Calu3 (cell line): Measurements from ENCODE around the gene BEGAIN. TPM values are rescaled to one million over a fixed set of nuclear protein-coding genes. Genes with fewer than 3 reads are reported as not detected.

Experiments
- BruUV-seq: library from RNA; stranded (reverse); fragments of 400-500 nt; replicated peaks from 2 replicates; lab custom pipeline; 2021; lab: Mats Ljungman, UMichigan
- CTCF ChIA-PET: fragments of 300-600 bp; sonication (Branson Sonifier 250); formaldehyde crosslinking; loops from one replicate; lab custom pipeline; 2022; ENCODE audit warnings: antibody characterized with exemption; lab: Charles Lee
- DNase-seq: peaks from one replicate; pipeline ENCODE4 v3.0.0; 2022
- H3K27ac Mint-ChIP-seq: one replicate; pipeline ENCODE4 v1.8.0; 2022; ENCODE audit warnings: mixed read lengths; ENCODE audit not compliant: unreplicated experiment
- H3K27me3 Mint-ChIP-seq: one replicate; pipeline ENCODE4 v1.8.0; 2022; ENCODE audit warnings: mixed read lengths; ENCODE audit not compliant: unreplicated experiment
- H3K36me3 Mint-ChIP-seq: one replicate; pipeline ENCODE4 v1.8.0; 2022; ENCODE audit warnings: mild to moderate bottlenecking, moderate library complexity, mixed read lengths; ENCODE audit not compliant: insufficient read depth, unreplicated experiment
- H3K4me1 Mint-ChIP-seq: one replicate; pipeline ENCODE4 v1.8.0; 2022; ENCODE audit warnings: mild to moderate bottlenecking, low read depth, mixed read lengths; ENCODE audit not compliant: unreplicated experiment
- H3K4me3 Mint-ChIP-seq: one replicate; pipeline ENCODE4 v1.8.0; 2022; ENCODE audit warnings: mild to moderate bottlenecking, low read depth, moderate library complexity, mixed read lengths; ENCODE audit not compliant: unreplicated experiment
- H3K9me3 Mint-ChIP-seq: one replicate; pipeline ENCODE4 v1.8.0; 2022; ENCODE audit warnings: low read depth, mixed read lengths; ENCODE audit not compliant: unreplicated experiment
- CTCF ChIP-seq: fragments of 200-600 bp; IDR thresholded peaks from one replicate; pipeline ENCODE4 v1.8.0; 2022; ENCODE audit warnings: antibody characterized with exemption; ENCODE audit not compliant: unreplicated experiment
- intact Hi-C: fragments of 100-400 bp; cut with micrococcal nuclease; formaldehyde crosslinking; loops from one replicate; pipeline ENCODE4 v1.10.0; 2022; ENCODE audit not compliant: unreplicated experiment
- total RNA-seq: library from RNA; stranded (reverse); gene quantifications from 2 replicates; pipeline ENCODE4 v1.2.3, GENCODE V29; 2022

BEGAIN gene
- total RNA-seq, 1 experiment from 2014 or later, result 0.26 TPM

DNA sequence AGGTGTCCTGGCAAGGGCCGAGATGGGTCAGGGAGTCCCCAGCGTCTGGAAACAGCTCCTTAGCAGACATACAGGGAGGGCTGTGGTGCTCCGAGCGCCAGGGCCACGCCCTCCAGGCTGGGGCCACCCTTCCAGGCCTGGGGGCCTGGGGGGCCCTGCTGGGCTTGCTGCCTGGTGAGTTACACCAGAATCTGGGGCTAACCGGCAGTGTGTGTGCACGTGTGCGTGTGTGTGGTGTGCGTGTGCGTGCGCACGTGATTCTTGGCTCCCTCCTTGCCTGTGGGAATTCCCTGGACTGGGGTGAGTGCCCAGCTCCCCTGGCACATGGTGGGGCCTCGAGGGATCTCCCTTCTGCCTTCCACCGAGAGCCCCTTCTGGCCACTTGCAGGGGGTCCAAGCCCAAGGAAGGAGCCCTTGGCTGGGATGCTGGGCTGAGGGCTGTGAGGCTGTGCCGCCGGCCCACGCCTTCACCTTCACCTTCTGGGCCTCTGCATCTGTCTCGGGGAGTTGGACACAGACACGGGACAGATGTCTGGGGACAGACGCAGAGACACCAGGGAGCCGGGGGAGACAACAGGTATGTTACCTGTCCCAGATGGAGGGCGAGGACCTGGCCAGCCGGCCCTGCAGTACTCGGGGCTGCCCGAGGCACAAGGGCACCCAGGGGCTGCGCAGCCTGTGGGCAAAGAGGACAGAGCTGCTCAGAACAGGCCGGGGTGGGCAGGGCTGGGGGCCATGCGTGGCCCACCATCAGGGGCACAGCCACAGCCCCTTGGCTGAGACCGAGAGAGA lies 37.2 kb downstream of the BEGAIN start:
- CTCF ChIA-PET, result no interaction called here
- Mint-ChIP-seq H3K9me3 (no peaks in the 10 kb centered on the region), H3K27me3 (peaks cover 35% of the 10 kb centered on the region), H3K36me3 (peaks cover 44% of the 10 kb centered on the region), H3K4me1 (peaks cover 15% of the 10 kb centered on the region), H3K4me3 (no peak overlapping the region), H3K27ac (no peak overlapping the region)
- intact Hi-C loops, result no loop called here
- no TSS peak for BruUV-seq
- DNase-seq, result no peak
- TF ChIP-seq CTCF, result no peak

- Mint-ChIP-seq H3K9me3 (no peaks in the 10 kb centered on the region), H3K4me3 (no peak overlapping the region), H3K27ac (no peak overlapping the region), H3K27me3 (peaks cover 24% of the 10 kb centered on the region), H3K4me1 (peaks cover 7% of the 10 kb centered on the region), H3K36me3 (peaks cover 38% of the 10 kb centered on the region)
- CTCF ChIA-PET, result no interaction called here
- TF ChIP-seq CTCF, result no peak
- intact Hi-C loops, result no loop called here
- no peak for DNase-seq
- no TSS peak for BruUV-seq
Measured at GRCh38 chr14:100548939-100549338, 38.3 kb downstream of the BEGAIN start.

DNA sequence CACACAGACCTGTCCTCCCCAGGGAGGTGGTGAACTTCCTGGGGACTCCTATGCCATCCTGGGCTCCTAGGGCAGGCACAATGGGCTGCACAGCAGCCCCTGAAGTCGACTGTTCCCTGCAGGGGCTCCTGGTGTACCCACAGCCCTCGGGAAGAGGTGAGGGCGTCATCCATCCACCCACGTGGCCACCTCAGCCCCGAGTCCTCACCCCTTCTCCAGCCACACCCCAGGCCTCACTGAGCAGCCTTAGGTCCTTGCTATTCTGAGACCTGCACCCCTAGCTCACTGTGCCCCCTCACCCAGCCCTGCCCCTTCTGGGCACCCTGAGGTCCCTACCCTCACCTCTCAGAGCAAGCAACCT lies 38.9 kb downstream of the BEGAIN start:
- intact Hi-C loops, result no loop called here
- TF ChIP-seq CTCF, result no peak
- CTCF ChIA-PET, result no interaction called here
- peaks cover 32% of the 10 kb centered on the region for H3K36me3 Mint-ChIP-seq
- no peak for DNase-seq
- H3K27me3 Mint-ChIP-seq, result peaks cover 17% of the 10 kb centered on the region
- H3K27ac Mint-ChIP-seq, result no peak overlapping the region
- H3K4me3 Mint-ChIP-seq, result no peak overlapping the region
- H3K4me1 Mint-ChIP-seq, result peaks cover under 1% of the 10 kb centered on the region
- no TSS peak for BruUV-seq
- H3K9me3 Mint-ChIP-seq, result no peaks in the 10 kb centered on the region

GRCh38 chr14:100547633-100548294 lies 39.5 kb downstream of the BEGAIN start:
- Mint-ChIP-seq H3K27me3 (peaks cover 13% of the 10 kb centered on the region), H3K27ac (no peak overlapping the region), H3K36me3 (peaks cover 32% of the 10 kb centered on the region), H3K4me1 (no peaks in the 10 kb centered on the region), H3K4me3 (peak overlapping the region; percentile 73), H3K9me3 (no peaks in the 10 kb centered on the region)
- BruUV-seq, result no TSS peak
- intact Hi-C loops, result no loop called here
- no peak for TF ChIP-seq CTCF
- peak; percentile 73 for DNase-seq
- CTCF ChIA-PET, result no interaction called here
